Smooth muscle cell (in vitro differentiated cells): ENCODE results near the gene SH3BP5L. TPM values are rescaled to one million over a fixed set of nuclear protein-coding genes. Genes with fewer than 3 reads are reported as not detected.

Experiments
- DNase-seq: peaks from one replicate; lab custom pipeline; 2025; ENCODE audit not compliant: unreplicated experiment; lab: John Stamatoyannopoulos, UW
- H2AFZ ChIP-seq: fragments of 200-600 bp; sonication (generic); 2 replicates; pipeline ENCODE4 v1.6.0; 2016; ENCODE audit warnings: antibody characterized with exemption, low read depth, mild to moderate bottlenecking
- H3F3A ChIP-seq: fragments of 200-600 bp; sonication (generic); 2 replicates; pipeline ENCODE4 v1.6.0; 2017; ENCODE audit warnings: antibody characterized with exemption, low read depth
- H3K27ac ChIP-seq: fragments of 200-600 bp; sonication (generic); 2 replicates; pipeline ENCODE4 v1.5.1; 2016; ENCODE audit warnings: low read depth, mild to moderate bottlenecking
- H3K27me3 ChIP-seq: fragments of 200-600 bp; sonication (generic); 2 replicates; pipeline ENCODE4 v1.6.1; 2016; ENCODE audit warnings: low read depth, mild to moderate bottlenecking
- H3K36me3 ChIP-seq: fragments of 200-600 bp; sonication (generic); 2 replicates; pipeline ENCODE4 v1.5.1; 2016; ENCODE audit warnings: low read depth
- H3K4me1 ChIP-seq: fragments of 200-600 bp; sonication (generic); 2 replicates; pipeline ENCODE4 v1.5.1; 2016; ENCODE audit warnings: low read depth
- H3K4me2 ChIP-seq: fragments of 200-600 bp; sonication (generic); 2 replicates; pipeline ENCODE4 v1.6.0; 2016; ENCODE audit warnings: mild to moderate bottlenecking
- H3K4me3 ChIP-seq: fragments of 200-600 bp; sonication (generic); 2 replicates; pipeline ENCODE4 v1.5.1; 2016; ENCODE audit warnings: mild to moderate bottlenecking
- H3K79me2 ChIP-seq: fragments of 200-600 bp; sonication (generic); 2 replicates; pipeline ENCODE4 v1.6.0; 2016; ENCODE audit warnings: low read depth, mild to moderate bottlenecking
- H3K9ac ChIP-seq: fragments of 200-600 bp; sonication (generic); 2 replicates; pipeline ENCODE4 v1.6.0; 2016; ENCODE audit warnings: low read depth
- H3K9me3 ChIP-seq: fragments of 200-600 bp; sonication (generic); replicated peaks from 2 replicates; pipeline ENCODE4 v1.5.1; 2016; ENCODE audit warnings: low read depth
- H4K20me1 ChIP-seq: fragments of 200-600 bp; sonication (generic); 2 replicates; pipeline ENCODE4 v1.6.0; 2016; ENCODE audit warnings: low read depth
- WGBS: methylation state at CpG from one replicate; pipeline ENCODE4 v1.1.7; 2016; ENCODE audit warnings: low lambda C conversion rate; 5-methylcytosine and 5-hydroxymethylcytosine counted together
- polyA plus RNA-seq: library from polyadenylated mRNA; unstranded; fragments of >200 nt; fragmentation: Nextera tagmentation; extraction: Ambion mirVana; gene quantifications from 2 replicates; pipeline ENCODE4 v1.2.1, GENCODE V29; 2016
- total RNA-seq: library from RNA; depleted of rRNA; stranded (reverse); fragments of >200 nt; gene quantifications from 2 replicates; pipeline ENCODE4 v1.2.3, GENCODE V29; 2014
- TF ChIP-seq, protein P1 (sequence below): fragments of 200-600 bp; sonication (generic); IDR thresholded peaks from 2 replicates; pipeline ENCODE4 v1.5.1; 2017; ENCODE audit warnings: borderline replicate concordance, mild to moderate bottlenecking, antibody characterized with exemption; ENCODE audit not compliant: insufficient read depth, poor library complexity, severe bottlenecking

Gene SH3BP5L
- total and polyA plus RNA-seq, 2 experiments from 2014 or later = 7.4 to 18.6 TPM

DNA sequence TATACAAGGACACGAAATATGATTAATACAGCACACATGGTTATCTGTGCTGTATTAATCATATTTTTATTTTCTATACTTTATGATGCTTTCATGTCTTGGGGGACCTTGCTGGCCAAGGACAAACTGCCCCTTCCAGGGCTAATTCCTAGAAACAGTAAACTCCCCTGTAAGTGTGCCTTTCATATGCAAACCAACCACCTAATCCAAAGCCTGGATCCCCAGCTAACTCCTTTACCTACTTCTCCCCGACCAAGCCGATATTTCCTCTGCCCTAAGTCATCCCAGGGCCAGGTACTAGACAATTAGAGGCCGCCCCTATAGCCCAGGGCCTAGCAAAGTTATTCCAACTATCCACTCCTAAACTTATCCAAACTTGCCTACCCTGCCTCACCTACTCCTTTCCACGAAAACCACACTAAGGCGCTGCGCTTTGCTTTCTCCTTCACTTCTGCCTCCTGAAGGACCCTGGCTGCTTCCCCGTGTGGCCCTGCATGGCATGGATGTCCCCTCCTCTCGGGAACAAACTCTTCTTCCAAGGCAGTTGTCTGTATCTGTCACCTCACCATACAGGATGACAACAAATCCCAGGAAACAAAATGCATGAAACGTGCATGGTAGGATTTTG is 10.2 kb downstream of the SH3BP5L start:
- Histone ChIP-seq H4K20me1 (peaks cover 40% of the 10 kb centered on the region), H3K27ac (no peak overlapping the region), H3F3A (no peaks in the 10 kb centered on the region), H2AFZ (no peak overlapping the region), H3K4me3 (no peak overlapping the region), H3K9ac (no peak overlapping the region), H3K79me2 (peaks cover 17% of the 10 kb centered on the region), H3K27me3 (no peaks in the 10 kb centered on the region), H3K36me3 (peaks cover 4% of the 10 kb centered on the region), H3K9me3 (no peaks in the 10 kb centered on the region), H3K4me1 (no peaks in the 10 kb centered on the region), H3K4me2 (no peak overlapping the region)
- TF ChIP-seq, protein P1, sequence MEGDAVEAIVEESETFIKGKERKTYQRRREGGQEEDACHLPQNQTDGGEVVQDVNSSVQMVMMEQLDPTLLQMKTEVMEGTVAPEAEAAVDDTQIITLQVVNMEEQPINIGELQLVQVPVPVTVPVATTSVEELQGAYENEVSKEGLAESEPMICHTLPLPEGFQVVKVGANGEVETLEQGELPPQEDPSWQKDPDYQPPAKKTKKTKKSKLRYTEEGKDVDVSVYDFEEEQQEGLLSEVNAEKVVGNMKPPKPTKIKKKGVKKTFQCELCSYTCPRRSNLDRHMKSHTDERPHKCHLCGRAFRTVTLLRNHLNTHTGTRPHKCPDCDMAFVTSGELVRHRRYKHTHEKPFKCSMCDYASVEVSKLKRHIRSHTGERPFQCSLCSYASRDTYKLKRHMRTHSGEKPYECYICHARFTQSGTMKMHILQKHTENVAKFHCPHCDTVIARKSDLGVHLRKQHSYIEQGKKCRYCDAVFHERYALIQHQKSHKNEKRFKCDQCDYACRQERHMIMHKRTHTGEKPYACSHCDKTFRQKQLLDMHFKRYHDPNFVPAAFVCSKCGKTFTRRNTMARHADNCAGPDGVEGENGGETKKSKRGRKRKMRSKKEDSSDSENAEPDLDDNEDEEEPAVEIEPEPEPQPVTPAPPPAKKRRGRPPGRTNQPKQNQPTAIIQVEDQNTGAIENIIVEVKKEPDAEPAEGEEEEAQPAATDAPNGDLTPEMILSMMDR = no peak
- DNase-seq = no peak
- WGBS = 92% methylated on average over 10 of the region's 10 CpGs

DNA sequence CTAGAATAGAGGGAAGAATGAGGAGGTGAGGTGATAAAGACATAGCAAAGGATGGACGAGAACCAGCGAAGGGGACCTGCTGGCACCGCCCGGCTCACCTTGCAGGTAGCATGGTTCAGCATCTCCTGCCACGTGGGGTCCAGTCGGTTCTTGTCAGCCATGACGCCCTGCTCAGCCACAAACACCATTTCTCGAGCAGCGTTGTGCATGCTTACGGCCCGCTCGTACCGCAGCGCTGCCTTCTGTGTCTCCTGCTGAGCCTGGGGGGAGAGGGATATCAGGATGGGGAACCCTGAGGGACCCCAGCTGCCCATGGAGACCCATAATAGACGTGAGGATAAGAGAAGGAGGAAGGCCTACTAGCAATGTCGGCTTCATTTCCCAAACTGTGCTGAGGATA is 11.4 kb downstream of the SH3BP5L start:
- no peak overlapping the region for H3K4me3 ChIP-seq
- H3K9ac ChIP-seq = no peak overlapping the region
- TF ChIP-seq, protein P1 = no peak
- no peak for DNase-seq
- H3K4me1 ChIP-seq = no peaks in the 10 kb centered on the region
- H4K20me1 ChIP-seq = peaks cover 28% of the 10 kb centered on the region
- no peaks in the 10 kb centered on the region for H3K9me3 ChIP-seq
- H3K27ac ChIP-seq = no peak overlapping the region
- peaks cover 4% of the 10 kb centered on the region for H3K36me3 ChIP-seq
- WGBS = 98% methylated on average over 16 of the region's 16 CpGs
- no peak overlapping the region for H3K4me2 ChIP-seq
- H2AFZ ChIP-seq = no peak overlapping the region
- H3K27me3 ChIP-seq = no peaks in the 10 kb centered on the region
- no peaks in the 10 kb centered on the region for H3F3A ChIP-seq
- peaks cover 6% of the 10 kb centered on the region for H3K79me2 ChIP-seq

GRCh38 chr1:248813546-248813945 is 12.2 kb downstream of the SH3BP5L start:
- Histone ChIP-seq H3K4me2 (no peak overlapping the region), H3F3A (no peaks in the 10 kb centered on the region), H3K9me3 (no peaks in the 10 kb centered on the region), H4K20me1 (peaks cover 20% of the 10 kb centered on the region), H3K79me2 (no peaks in the 10 kb centered on the region), H3K27me3 (no peaks in the 10 kb centered on the region), H3K9ac (no peak overlapping the region), H3K27ac (no peak overlapping the region), H3K36me3 (peaks cover 4% of the 10 kb centered on the region), H3K4me1 (no peaks in the 10 kb centered on the region), H2AFZ (no peak overlapping the region), H3K4me3 (no peak overlapping the region)
- WGBS = 98% methylated on average over 7 of the region's 8 CpGs
- DNase-seq = no peak
- TF ChIP-seq, protein P1 = no peak
